Mesodermal cell (in vitro differentiated cells): Measurements from ENCODE around the gene PSTPIP1.

Experiments used
- H3K27ac ChIP-seq: 2 replicates; pipeline ENCODE4 v1.7.0; 2013; ENCODE audit warnings: mild to moderate bottlenecking, low read depth, low read length, moderate library complexity; ENCODE audit not compliant: severe bottlenecking
- H3K36me3 ChIP-seq: 2 replicates; pipeline ENCODE4 v1.7.1; 2013; ENCODE audit warnings: mild to moderate bottlenecking, low read length, moderate library complexity; ENCODE audit not compliant: control insufficient read depth, insufficient read depth
- H3K4me1 ChIP-seq: one replicate; pipeline ENCODE4 v1.7.1; 2013; ENCODE audit warnings: mild to moderate bottlenecking, low read length; ENCODE audit not compliant: insufficient read depth, control insufficient read depth, poor library complexity, severe bottlenecking
- H3K4me3 ChIP-seq: 2 replicates; pipeline ENCODE4 v1.7.0; 2013; ENCODE audit warnings: low read length, control low read depth, mild to moderate bottlenecking; ENCODE audit not compliant: insufficient read depth, poor library complexity, severe bottlenecking; ENCODE audit errors: extremely low read depth
- H3K9me3 ChIP-seq: 2 replicates; pipeline ENCODE4 v1.7.1; 2013; ENCODE audit warnings: mild to moderate bottlenecking, low read length, moderate library complexity; ENCODE audit not compliant: control insufficient read depth
- WGBS, 2 experiments: methylation state at CpG; one replicate each; pipeline ENCODE4 v1.1.5; 2013; ENCODE audit warnings: missing lambda C conversion rate in 2 of 2; ENCODE audit not compliant: insufficient coverage in 2 of 2; 5-methylcytosine and 5-hydroxymethylcytosine counted together

PSTPIP1 gene

GRCh38 chr15:77021803-77022381, 27.0 kb downstream of the PSTPIP1 start:
- H3K9me3 ChIP-seq = no peaks in the 10 kb centered on the region
- peaks cover 6% of the 10 kb centered on the region for H3K4me1 ChIP-seq
- H3K36me3 ChIP-seq = no peaks in the 10 kb centered on the region
- H3K4me3 ChIP-seq = no peak overlapping the region
- no peak overlapping the region for H3K27ac ChIP-seq
- WGBS, 2 experiments = 86 to 90% methylated on average over 5 to 7 of the region's 7 CpGs

GRCh38 chr15:77022646-77023575, 28.0 kb downstream of the PSTPIP1 start:
- Histone ChIP-seq H3K36me3 (no peaks in the 10 kb centered on the region), H3K27ac (no peak overlapping the region), H3K9me3 (no peaks in the 10 kb centered on the region), H3K4me3 (no peak overlapping the region), H3K4me1 (peaks cover 6% of the 10 kb centered on the region)
- 93 to 96% methylated on average over 12 to 13 of the region's 14 CpGs for WGBS, 2 experiments

- peaks cover 6% of the 10 kb centered on the region for H3K4me1 ChIP-seq
- 65 to 66% methylated on average over 15 to 16 of the region's 20 CpGs for WGBS, 2 experiments
- H3K4me3 ChIP-seq = no peak overlapping the region
- H3K27ac ChIP-seq = no peak overlapping the region
- no peaks in the 10 kb centered on the region for H3K9me3 ChIP-seq
- H3K36me3 ChIP-seq = no peaks in the 10 kb centered on the region
Measured at GRCh38 chr15:77023576-77024272, 28.8 kb downstream of the PSTPIP1 start.

GRCh38 chr15:77024273-77025082, 29.6 kb downstream of the PSTPIP1 start:
- 16 to 42% methylated on average over 9 to 12 of the region's 17 CpGs for WGBS, 2 experiments
- no peaks in the 10 kb centered on the region for H3K9me3 ChIP-seq
- peaks cover 6% of the 10 kb centered on the region for H3K4me1 ChIP-seq
- no peaks in the 10 kb centered on the region for H3K36me3 ChIP-seq
- no peak overlapping the region for H3K4me3 ChIP-seq
- H3K27ac ChIP-seq = no peak overlapping the region

GRCh38 chr15:77025083-77025901, 30.4 kb downstream of the PSTPIP1 start:
- Histone ChIP-seq H3K27ac (no peak overlapping the region), H3K9me3 (no peaks in the 10 kb centered on the region), H3K4me1 (peaks cover 6% of the 10 kb centered on the region), H3K36me3 (no peaks in the 10 kb centered on the region), H3K4me3 (no peak overlapping the region)
- 74 to 88% methylated on average over 8 to 15 of the region's 15 CpGs for WGBS, 2 experiments

- no peaks in the 10 kb centered on the region for H3K9me3 ChIP-seq
- H3K27ac ChIP-seq = no peak overlapping the region
- no peak overlapping the region for H3K4me3 ChIP-seq
- H3K36me3 ChIP-seq = no peaks in the 10 kb centered on the region
- H3K4me1 ChIP-seq = peaks cover 6% of the 10 kb centered on the region
- 85 to 89% methylated on average over 3 to 4 of the region's 4 CpGs for WGBS, 2 experiments
Measured at GRCh38 chr15:77025941-77026411, 31.1 kb downstream of the PSTPIP1 start.

- H3K9me3 ChIP-seq = no peaks in the 10 kb centered on the region
- H3K4me1 ChIP-seq = peaks cover 5% of the 10 kb centered on the region
- no peak overlapping the region for H3K4me3 ChIP-seq
- H3K27ac ChIP-seq = no peak overlapping the region
- no peaks in the 10 kb centered on the region for H3K36me3 ChIP-seq
- 86% methylated on average over 7 to 10 of the region's 12 CpGs for WGBS, 2 experiments
Measured at GRCh38 chr15:77026501-77027110, 31.7 kb downstream of the PSTPIP1 start.

- 88 to 96% methylated on average over 10 of the region's 12 CpGs for WGBS, 2 experiments
- no peaks in the 10 kb centered on the region for H3K9me3 ChIP-seq
- no peak overlapping the region for H3K27ac ChIP-seq
- H3K4me3 ChIP-seq = no peak overlapping the region
- H3K4me1 ChIP-seq = no peaks in the 10 kb centered on the region
- no peaks in the 10 kb centered on the region for H3K36me3 ChIP-seq
Measured at GRCh38 chr15:77027111-77027696, 32.3 kb downstream of the PSTPIP1 start.

- H3K4me1 ChIP-seq = no peaks in the 10 kb centered on the region
- no peak overlapping the region for H3K27ac ChIP-seq
- no peak overlapping the region for H3K4me3 ChIP-seq
- no peaks in the 10 kb centered on the region for H3K9me3 ChIP-seq
- WGBS, 2 experiments = 83% methylated on average over 33 to 36 of the region's 45 CpGs
- H3K36me3 ChIP-seq = no peaks in the 10 kb centered on the region
Measured at GRCh38 chr15:77027697-77028450, 32.9 kb downstream of the PSTPIP1 start.
